ENCODE measurements around the gene TESPA1.

DNA sequence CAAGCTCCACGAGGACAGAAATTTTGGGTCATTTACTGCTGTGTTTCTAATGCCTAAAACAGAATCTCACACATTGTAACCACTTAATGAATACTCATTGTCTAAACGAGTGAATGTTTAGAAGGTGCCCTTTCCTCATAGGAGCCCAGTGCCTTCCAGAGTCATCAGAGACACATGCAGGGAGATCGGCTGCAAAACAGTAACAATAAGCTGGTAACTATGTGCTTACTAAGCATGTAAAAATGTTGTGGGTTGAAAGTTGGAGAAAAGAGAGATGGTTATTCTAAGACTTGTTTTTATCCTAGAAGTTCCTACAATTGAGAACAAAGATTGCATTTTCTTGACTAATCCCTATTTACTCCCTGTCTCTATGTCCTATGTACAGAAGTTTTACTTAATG lies 7.4 kb downstream of the TESPA1 start:
- TF ChIP-seq GATA2 (IDR thresholded peaks at IDR 0.05; ENCODE audit: low read depth, low read length) = no peak
- no peak for TF ChIP-seq GATA3 (IDR thresholded peaks at IDR 0.05; ENCODE audit: low read depth, low read length)
